Naive thymus-derived CD4-positive, alpha-beta T cell (primary cell): ENCODE measurements around the gene SLC22A8. TPM values are rescaled to one million over a fixed set of nuclear protein-coding genes. Genes with fewer than 3 reads are reported as not detected.

Experiments used
- ATAC-seq: fragments of 150-1000 bp; cut with Tn5 transposase; 2 replicates; pipeline ENCODE4 v1.10.0; 2021; ENCODE audit warnings: mild to moderate bottlenecking, moderate library complexity
- CTCF ChIA-PET: fragments of 350-600 bp; sonication (Branson Sonifier 250); formaldehyde crosslinking; loops from one replicate; lab custom pipeline; 2021; ENCODE audit warnings: antibody characterized with exemption; lab: Charles Lee
- POLR2A ChIA-PET: fragments of 350-600 bp; sonication (Branson Sonifier 250); formaldehyde crosslinking; loops from one replicate; lab custom pipeline; 2021; ENCODE audit warnings: antibody characterized with exemption, inconsistent platforms; lab: Charles Lee
- DNase-seq, 9 donors: peaks; one replicate each; pipeline versions ENCODE4 v3.0.0 to v3.0.0-alpha.2; 2020 to 2022; ENCODE audit warnings: mixed read lengths in 1 of 9
- H3K27ac ChIP-seq: one replicate; pipeline ENCODE4 v1.7.0; 2013; ENCODE audit warnings: mild to moderate bottlenecking, low read depth, low read length, moderate library complexity
- H3K27me3 ChIP-seq, 2 donors: one replicate each; pipeline ENCODE4 v1.7.0; 2013; ENCODE audit warnings: low read length in 2 of 2, mild to moderate bottlenecking in 2 of 2, moderate library complexity in 2 of 2; ENCODE audit not compliant: control insufficient read depth in 2 of 2, insufficient read depth in 2 of 2
- H3K36me3 ChIP-seq, 3 experiments: 1 replicate in 2 of 3; 2 replicates in 1 of 3; pipeline ENCODE4 v1.7.0; 2013; ENCODE audit warnings: low read length in 3 of 3, mild to moderate bottlenecking in 3 of 3, moderate library complexity in 1 of 3; ENCODE audit not compliant: insufficient read depth in 3 of 3, control insufficient read depth in 2 of 3
- H3K4me1 ChIP-seq, 2 donors: one replicate each; pipeline ENCODE4 v1.7.0; 2013; ENCODE audit warnings: low read length in 2 of 2, mild to moderate bottlenecking in 2 of 2, moderate library complexity in 1 of 2; ENCODE audit not compliant: control insufficient read depth in 2 of 2, insufficient read depth in 2 of 2
- H3K4me3 ChIP-seq: 2 replicates; pipeline ENCODE4 v1.7.0; 2013; ENCODE audit warnings: mild to moderate bottlenecking, low read length
- H3K9me3 ChIP-seq, 3 experiments: 1 replicate in 2 of 3; 2 replicates in 1 of 3; pipeline ENCODE4 v1.7.0; 2013; ENCODE audit warnings: low read length in 3 of 3; ENCODE audit not compliant: control insufficient read depth in 2 of 3
- H3K27ac Mint-ChIP-seq, 9 donors: one replicate each; pipeline ENCODE4 v1.8.0; 2020 to 2022; ENCODE audit warnings: mixed read lengths in 9 of 9, mild to moderate bottlenecking in 8 of 9, moderate library complexity in 5 of 9, inconsistent platforms in 2 of 9
- H3K27me3 Mint-ChIP-seq, 5 donors: one replicate each; pipeline ENCODE4 v1.8.0; 2021 to 2022; ENCODE audit warnings: mixed read lengths in 5 of 5, mild to moderate bottlenecking in 1 of 5
- H3K36me3 Mint-ChIP-seq, 5 donors: one replicate each; pipeline ENCODE4 v1.8.0; 2020 to 2022; ENCODE audit warnings: mixed read lengths in 5 of 5, mild to moderate bottlenecking in 3 of 5, inconsistent platforms in 1 of 5
- H3K4me1 Mint-ChIP-seq, 7 donors: one replicate each; pipeline ENCODE4 v1.8.0; 2020 to 2022; ENCODE audit warnings: mixed read lengths in 7 of 7, mild to moderate bottlenecking in 3 of 7, inconsistent platforms in 1 of 7
- H3K4me3 Mint-ChIP-seq, 10 donors: one replicate each; pipeline ENCODE4 v1.8.0; 2020 to 2022; ENCODE audit warnings: mild to moderate bottlenecking in 10 of 10, mixed read lengths in 10 of 10, moderate library complexity in 6 of 10, inconsistent platforms in 2 of 10
- H3K9me3 Mint-ChIP-seq, 11 donors: one replicate each; pipeline ENCODE4 v1.8.0; 2020 to 2022; ENCODE audit warnings: mixed read lengths in 11 of 11, mild to moderate bottlenecking in 4 of 11, inconsistent platforms in 1 of 11, moderate library complexity in 1 of 11
- intact Hi-C, 2 donors: fragments of 100-400 bp; cut with micrococcal nuclease; formaldehyde crosslinking; loops; one replicate each; pipeline ENCODE4 v1.15.1; 2023
- polyA plus RNA-seq, 2 donors: library from polyadenylated mRNA; unstranded; fragments of 300-500 nt; fragmentation: Illumina TruSeq; gene quantifications; one replicate each; pipeline ENCODE4 v1.2.3, GENCODE V29; 2021
- total RNA-seq, 6 experiments: library from RNA in 5 of 6; stranded (reverse) in 5 of 6; gene quantifications; 1 replicate in 5 of 6; 2 replicates in 1 of 6; pipeline ENCODE4 v1.2.3 and lab custom pipeline; 2021 to 2026

SLC22A8 gene
- total and polyA plus RNA-seq, 7 experiments from 2014 or later = not detected

- ATAC-seq (no peak), DNase-seq (no peak)
- H3K27ac Mint-ChIP-seq = no peak overlapping the region
- Histone ChIP-seq H3K4me1 (no peaks in the 10 kb centered on the region), H3K27me3 (no peaks in the 10 kb centered on the region), H3K9me3 (no peaks in the 10 kb centered on the region), H3K4me3 (no peak overlapping the region), H3K36me3 (no peaks in the 10 kb centered on the region), H3K27ac (no peak overlapping the region)
- H3K36me3 Mint-ChIP-seq = no peaks in the 10 kb centered on the region
- POLR2A ChIA-PET = no interaction called here
- peaks cover 0 to 1% (median 0%) of the 10 kb centered on the region in 11 donors for H3K9me3 Mint-ChIP-seq
- no peak overlapping the region for H3K4me3 Mint-ChIP-seq
- H3K27me3 Mint-ChIP-seq = peaks cover 3 to 11% (median 5%) of the 10 kb centered on the region in 5 donors
- intact Hi-C loops = no loop called here
- H3K4me1 Mint-ChIP-seq = peaks cover 0 to 2% (median 0%) of the 10 kb centered on the region in 7 donors
- CTCF ChIA-PET = interaction anchor here (1.1 kb wide), 1 partner anchor 11 kb away, joined by 5 read pairs; no protein-coding TSS in a partner anchor
Observed at GRCh38 chr11:63012839-63013238, 2.8 kb downstream of the SLC22A8 start.

GRCh38 chr11:63012430-63012829 lies 3.2 kb downstream of the SLC22A8 start:
- peaks cover 0 to 1% (median 0%) of the 10 kb centered on the region in 11 donors for H3K9me3 Mint-ChIP-seq
- POLR2A ChIA-PET = no interaction called here

GRCh38 chr11:63010934-63011439 lies 4.7 kb downstream of the SLC22A8 start:
- Histone ChIP-seq H3K4me3 (no peak overlapping the region), H3K4me1 (no peaks in the 10 kb centered on the region), H3K36me3 (no peaks in the 10 kb centered on the region), H3K27ac (no peak overlapping the region), H3K9me3 (no peaks in the 10 kb centered on the region), H3K27me3 (no peaks in the 10 kb centered on the region)
- ATAC-seq = no peak
- Mint-ChIP-seq H3K27ac (no peak overlapping the region), H3K9me3 (peaks cover 0 to 1% (median 0%) of the 10 kb centered on the region in 11 donors), H3K36me3 (no peaks in the 10 kb centered on the region), H3K4me3 (no peak overlapping the region), H3K4me1 (peaks cover 0 to 2% (median 0%) of the 10 kb centered on the region in 7 donors), H3K27me3 (peaks cover 0 to 11% (median 0%) of the 10 kb centered on the region in 5 donors)
- DNase-seq = no peak
- POLR2A ChIA-PET = no interaction called here
- intact Hi-C loops = no loop called here
- CTCF ChIA-PET = no interaction called here

More at GRCh38 chr11:63012430-63012829, 3.2 kb downstream of the SLC22A8 start:
- Histone ChIP-seq H3K4me1 (no peaks in the 10 kb centered on the region), H3K36me3 (no peaks in the 10 kb centered on the region), H3K9me3 (no peaks in the 10 kb centered on the region), H3K4me3 (no peak overlapping the region), H3K27me3 (no peaks in the 10 kb centered on the region), H3K27ac (no peak overlapping the region)
- Mint-ChIP-seq H3K27me3 (peaks cover 0 to 11% (median under 1%) of the 10 kb centered on the region in 5 donors), H3K27ac (no peak overlapping the region), H3K36me3 (no peaks in the 10 kb centered on the region), H3K4me1 (peaks cover 0 to 2% (median 0%) of the 10 kb centered on the region in 7 donors), H3K4me3 (no peak overlapping the region)
- intact Hi-C loops = no loop called here
- CTCF ChIA-PET = interaction anchor here (1.1 kb wide), 1 partner anchor 11 kb away, joined by 5 read pairs; no protein-coding TSS in a partner anchor
- DNase-seq = no peak
- no peak for ATAC-seq

GRCh38 chr11:63007920-63008319 lies 7.7 kb downstream of the SLC22A8 start:
- Histone ChIP-seq H3K27me3 (no peaks in the 10 kb centered on the region), H3K4me1 (no peaks in the 10 kb centered on the region), H3K27ac (no peak overlapping the region), H3K36me3 (no peaks in the 10 kb centered on the region), H3K9me3 (no peaks in the 10 kb centered on the region), H3K4me3 (no peak overlapping the region)
- H3K4me1 Mint-ChIP-seq = peaks cover 0 to 2% (median 0%) of the 10 kb centered on the region in 7 donors
- no peak for DNase-seq
- no peak for ATAC-seq
- no peaks in the 10 kb centered on the region for H3K36me3 Mint-ChIP-seq
- H3K27me3 Mint-ChIP-seq = peaks cover 0 to 15% (median 0%) of the 10 kb centered on the region in 5 donors
- no peak overlapping the region for H3K27ac Mint-ChIP-seq
- intact Hi-C loops = no loop called here
- ChIA-PET CTCF (interaction anchor here (1.0 kb wide), 1 partner anchor 16 kb away, joined by 3 read pairs; no protein-coding TSS in a partner anchor), POLR2A (no interaction called here)
- no peak overlapping the region for H3K4me3 Mint-ChIP-seq
- H3K9me3 Mint-ChIP-seq = no peaks in the 10 kb centered on the region

GRCh38 chr11:63001456-63001855 lies 14.2 kb downstream of the SLC22A8 start:
- H3K36me3 Mint-ChIP-seq = no peaks in the 10 kb centered on the region
- H3K4me1 ChIP-seq = no peaks in the 10 kb centered on the region
- no peak overlapping the region for H3K27ac ChIP-seq
- CTCF ChIA-PET = interaction anchor here (1.2 kb wide), 1 partner anchor 96 kb away, joined by 3 read pairs; no protein-coding TSS in a partner anchor
- no peak overlapping the region for H3K4me3 Mint-ChIP-seq
- peaks cover 5 to 15% (median 9%) of the 10 kb centered on the region in 5 donors for H3K27me3 Mint-ChIP-seq
- no peaks in the 10 kb centered on the region for H3K9me3 ChIP-seq
- POLR2A ChIA-PET = no interaction called here
- no peak overlapping the region for H3K27ac Mint-ChIP-seq
- H3K4me1 Mint-ChIP-seq = peaks cover 0 to 4% (median 0%) of the 10 kb centered on the region in 7 donors
- H3K27me3 ChIP-seq = no peaks in the 10 kb centered on the region
- H3K4me3 ChIP-seq = no peak overlapping the region
- no peaks in the 10 kb centered on the region for H3K9me3 Mint-ChIP-seq
- DNase-seq (no peak), ATAC-seq (no peak)
- no peaks in the 10 kb centered on the region for H3K36me3 ChIP-seq
- intact Hi-C loops = no loop called here

- ATAC-seq (no peak), DNase-seq (no peak)
- CTCF ChIA-PET = no interaction called here
- Mint-ChIP-seq H3K36me3 (no peaks in the 10 kb centered on the region), H3K27ac (no peak overlapping the region), H3K9me3 (no peaks in the 10 kb centered on the region), H3K4me1 (peaks cover 0 to 4% (median 0%) of the 10 kb centered on the region in 7 donors), H3K4me3 (no peak overlapping the region), H3K27me3 (peaks cover 5 to 20% (median 15%) of the 10 kb centered on the region in 5 donors)
- Histone ChIP-seq H3K9me3 (no peaks in the 10 kb centered on the region), H3K4me1 (no peaks in the 10 kb centered on the region), H3K27me3 (no peaks in the 10 kb centered on the region), H3K4me3 (no peak overlapping the region), H3K36me3 (no peaks in the 10 kb centered on the region), H3K27ac (no peak overlapping the region)
- intact Hi-C loops = no loop called here
- POLR2A ChIA-PET = no interaction called here
Observed at GRCh38 chr11:62999649-63000048, 16.0 kb downstream of the SLC22A8 start.

- ATAC-seq (no peak), DNase-seq (no peak)
- CTCF ChIA-PET = no interaction called here
- H3K4me3 Mint-ChIP-seq = no peak overlapping the region
- H3K9me3 ChIP-seq = no peaks in the 10 kb centered on the region
- intact Hi-C loops = no loop called here
- H3K27ac Mint-ChIP-seq = no peak overlapping the region
- no peak overlapping the region for H3K4me3 ChIP-seq
- H3K9me3 Mint-ChIP-seq = no peaks in the 10 kb centered on the region
- no peaks in the 10 kb centered on the region for H3K36me3 ChIP-seq
- POLR2A ChIA-PET = no interaction called here
- H3K4me1 Mint-ChIP-seq = peaks cover 0 to 4% (median 0%) of the 10 kb centered on the region in 7 donors
- H3K4me1 ChIP-seq = no peaks in the 10 kb centered on the region
- H3K27me3 ChIP-seq = no peaks in the 10 kb centered on the region
- no peak overlapping the region for H3K27ac ChIP-seq
- H3K27me3 Mint-ChIP-seq = peaks cover 1 to 21% (median 15%) of the 10 kb centered on the region in 5 donors
- H3K36me3 Mint-ChIP-seq = no peaks in the 10 kb centered on the region
Observed at GRCh38 chr11:62999156-62999555, 16.5 kb downstream of the SLC22A8 start.
